ENCODE data around the gene SLCO4A1.

Gene SLCO4A1

GRCh38 chr20:62667530-62668440 lies 25.5 kb downstream of the SLCO4A1 start:
- H3K4me3 ChIP-seq (ENCODE audit: low read depth, low read length): no peak overlapping the region
- no peak for DNase-seq (ENCODE audit: low read depth)
- no peak for TF ChIP-seq CTCF (IDR thresholded peaks at IDR 0.05; ENCODE audit: low read depth, low read length, missing control alignments)

GRCh38 chr20:62668441-62669027 lies 26.2 kb downstream of the SLCO4A1 start:
- H3K4me3 ChIP-seq (ENCODE audit: low read depth, low read length): no peak overlapping the region
- TF ChIP-seq CTCF (IDR thresholded peaks at IDR 0.05; ENCODE audit: low read depth, low read length, missing control alignments): peak; percentile 82
- DNase-seq (ENCODE audit: low read depth): no peak

- no peak for TF ChIP-seq CTCF (IDR thresholded peaks at IDR 0.05; ENCODE audit: low read depth, low read length, missing control alignments)
- no peak overlapping the region for H3K4me3 ChIP-seq (ENCODE audit: low read depth, low read length)
These were observed 26.9 kb downstream of the SLCO4A1 start for GRCh38 chr20:62669249-62669648.

GRCh38 chr20:62670156-62670555 lies 27.9 kb downstream of the SLCO4A1 start:
- DNase-seq (ENCODE audit: low read depth): no peak
- H3K4me3 ChIP-seq (ENCODE audit: low read depth, low read length): no peak overlapping the region
- TF ChIP-seq CTCF (IDR thresholded peaks at IDR 0.05; ENCODE audit: low read depth, low read length, missing control alignments): no peak

More at GRCh38 chr20:62669249-62669648, 26.9 kb downstream of the SLCO4A1 start:
- DNase-seq (ENCODE audit: low read depth): no peak

- no peak for TF ChIP-seq CTCF (IDR thresholded peaks at IDR 0.05; ENCODE audit: low read depth, low read length, missing control alignments)
- no peak for DNase-seq (ENCODE audit: low read depth)
- H3K4me3 ChIP-seq (ENCODE audit: low read depth, low read length): no peak overlapping the region
These were observed 28.7 kb downstream of the SLCO4A1 start for GRCh38 chr20:62670998-62671397.

GRCh38 chr20:62671765-62672164 lies 29.5 kb downstream of the SLCO4A1 start:
- no peak overlapping the region for H3K4me3 ChIP-seq (ENCODE audit: low read depth, low read length)
- no peak for DNase-seq (ENCODE audit: low read depth)

More at GRCh38 chr20:62671765-62672164, 29.5 kb downstream of the SLCO4A1 start:
- no peak for TF ChIP-seq CTCF (IDR thresholded peaks at IDR 0.05; ENCODE audit: low read depth, low read length, missing control alignments)

Measured in GM12864 (cell line).